Measurements from ENCODE around the gene GOLT1A. TPM values are rescaled to one million over a fixed set of nuclear protein-coding genes. Genes with fewer than 3 reads are reported as not detected.
"Not testable (repeated sequence)": the region's sequence is repeated elsewhere in the genome, so short reads cannot be mapped to it uniquely, and the experiment has no call there.

The GOLT1A gene
- total RNA-seq, 1 experiment from 2014 or later = not detected

DNA sequence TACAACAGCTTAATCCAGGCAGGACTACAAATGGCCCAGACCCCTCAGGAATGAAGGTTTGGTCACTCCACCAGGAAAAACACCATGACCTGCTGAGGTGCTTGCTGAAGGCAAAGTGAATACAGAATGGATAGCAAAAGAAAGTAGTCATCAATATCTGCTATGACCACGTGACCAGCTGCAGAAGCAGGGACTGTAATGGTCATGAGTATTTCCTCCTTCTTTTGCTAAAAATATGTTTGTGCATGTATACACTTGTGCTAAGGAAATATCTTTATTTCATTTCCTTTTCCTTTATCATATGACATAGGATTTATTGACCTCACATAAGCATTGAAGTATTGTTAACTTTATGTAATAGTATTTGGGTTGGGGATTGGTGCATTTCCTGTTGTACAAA, 26.4 kb upstream of the GOLT1A start:
- no peak overlapping the region for H3K9ac ChIP-seq (ENCODE audit: low read length)
- H3K36me3 ChIP-seq (ENCODE audit: insufficient read depth, low read length) = no peaks in the 10 kb centered on the region
- H3K9me3 ChIP-seq (ENCODE audit: low read length) = no peaks in the 10 kb centered on the region
- no peak for DNase-seq
- H3K4me1 ChIP-seq (ENCODE audit: low read length) = no peaks in the 10 kb centered on the region
- no peaks in the 10 kb centered on the region for H3K9me2 ChIP-seq (replicated peaks; ENCODE audit: insufficient read depth, low read length)
- no peak overlapping the region for H3K4me2 ChIP-seq (ENCODE audit: low read depth, low read length, poor library complexity, severe bottlenecking)
- no peaks in the 10 kb centered on the region for H3K79me2 ChIP-seq (ENCODE audit: low read length)
- H3K4me3 ChIP-seq (ENCODE audit: low read length) = no peak overlapping the region
- no peak overlapping the region for H2AFZ ChIP-seq (ENCODE audit: low read length)
- H3K27me3 ChIP-seq (ENCODE audit: low read length) = no peaks in the 10 kb centered on the region
- H3K27ac ChIP-seq (ENCODE audit: low read length) = no peak overlapping the region
- H4K20me1 ChIP-seq (ENCODE audit: insufficient read depth, low read depth, low read length) = no peaks in the 10 kb centered on the region

DNA sequence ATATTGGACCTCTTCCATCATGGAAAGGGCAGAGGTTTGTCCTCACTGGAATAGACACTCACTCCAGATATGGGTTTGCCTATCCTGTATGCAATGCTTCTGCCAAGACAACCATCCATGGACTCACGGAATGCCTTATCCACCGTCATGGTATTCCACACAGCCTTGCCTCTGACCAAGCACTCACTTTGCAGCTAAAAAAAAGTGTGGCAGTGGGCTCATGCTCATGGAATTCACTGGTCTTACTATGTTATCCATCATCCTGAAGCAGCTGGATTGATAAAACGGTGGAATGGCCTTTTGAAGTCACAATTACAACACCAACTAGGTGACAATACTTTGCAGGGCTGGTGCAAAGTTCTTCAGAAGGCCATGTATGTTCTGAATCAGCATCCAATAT, 25.6 kb upstream of the GOLT1A start:
- H3K4me2 ChIP-seq (ENCODE audit: low read depth, low read length, poor library complexity, severe bottlenecking); H3K9me3 ChIP-seq (ENCODE audit: low read length); H3K9ac ChIP-seq (ENCODE audit: low read length); H3K36me3 ChIP-seq (ENCODE audit: insufficient read depth, low read length); H3K9me2 ChIP-seq (replicated peaks; ENCODE audit: insufficient read depth, low read length); H3K79me2 ChIP-seq (ENCODE audit: low read length); H4K20me1 ChIP-seq (ENCODE audit: insufficient read depth, low read depth, low read length); H2AFZ ChIP-seq (ENCODE audit: low read length); H3K27ac ChIP-seq (ENCODE audit: low read length); DNase-seq; H3K4me3 ChIP-seq (ENCODE audit: low read length); H3K27me3 ChIP-seq (ENCODE audit: low read length); H3K4me1 ChIP-seq (ENCODE audit: low read length): not testable (repeated sequence)

DNA sequence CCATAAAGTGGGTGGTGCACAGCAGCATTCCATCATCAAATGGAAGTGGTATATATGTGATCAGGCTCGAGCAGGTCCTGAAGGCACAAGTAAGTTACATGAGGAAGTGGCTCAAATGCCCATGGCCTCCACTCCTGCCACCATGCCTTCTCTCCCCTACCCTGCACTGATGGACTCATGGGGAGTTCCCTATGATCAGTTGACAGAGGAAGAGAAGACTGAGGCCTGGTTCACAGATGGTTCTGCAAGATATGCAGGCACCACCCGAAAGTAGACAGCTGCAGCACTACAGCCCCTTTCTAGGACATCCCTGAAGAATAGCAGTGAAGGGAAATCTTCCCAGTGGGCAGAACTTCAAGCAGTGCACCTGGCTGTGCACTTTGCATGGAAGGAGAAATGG, 24.7 kb upstream of the GOLT1A start:
- not testable (repeated sequence) for H4K20me1 ChIP-seq (ENCODE audit: insufficient read depth, low read depth, low read length); H3K4me2 ChIP-seq (ENCODE audit: low read depth, low read length, poor library complexity, severe bottlenecking); DNase-seq; H3K9me2 ChIP-seq (replicated peaks; ENCODE audit: insufficient read depth, low read length); H3K9ac ChIP-seq (ENCODE audit: low read length); H3K4me3 ChIP-seq (ENCODE audit: low read length); H2AFZ ChIP-seq (ENCODE audit: low read length); H3K9me3 ChIP-seq (ENCODE audit: low read length); H3K27ac ChIP-seq (ENCODE audit: low read length); H3K36me3 ChIP-seq (ENCODE audit: insufficient read depth, low read length); H3K79me2 ChIP-seq (ENCODE audit: low read length); H3K27me3 ChIP-seq (ENCODE audit: low read length); H3K4me1 ChIP-seq (ENCODE audit: low read length)

DNA sequence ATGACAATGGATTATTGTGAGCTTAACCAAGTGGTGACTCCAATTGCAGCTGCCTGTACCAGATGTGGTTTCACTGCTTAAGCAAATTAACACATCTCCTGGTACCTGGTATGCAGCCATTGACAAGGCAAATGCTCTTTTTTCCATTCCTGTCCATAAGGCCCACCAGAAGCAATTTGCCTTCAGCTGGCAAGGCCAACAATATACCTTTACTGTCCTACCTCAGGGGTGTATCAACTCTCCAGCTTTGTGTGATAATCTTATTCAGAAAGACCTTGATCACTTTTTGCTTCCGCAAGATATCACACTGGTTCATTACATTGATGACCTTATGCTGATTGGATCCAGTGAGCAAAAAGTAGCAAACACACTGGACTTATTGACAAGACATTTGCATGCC, 23.7 kb upstream of the GOLT1A start:
- not testable (repeated sequence) for H3K4me1 ChIP-seq (ENCODE audit: low read length); H2AFZ ChIP-seq (ENCODE audit: low read length); H3K4me2 ChIP-seq (ENCODE audit: low read depth, low read length, poor library complexity, severe bottlenecking); H3K4me3 ChIP-seq (ENCODE audit: low read length); H3K36me3 ChIP-seq (ENCODE audit: insufficient read depth, low read length); H3K9ac ChIP-seq (ENCODE audit: low read length); H3K27me3 ChIP-seq (ENCODE audit: low read length); H3K79me2 ChIP-seq (ENCODE audit: low read length); H4K20me1 ChIP-seq (ENCODE audit: insufficient read depth, low read depth, low read length); H3K9me2 ChIP-seq (replicated peaks; ENCODE audit: insufficient read depth, low read length); H3K27ac ChIP-seq (ENCODE audit: low read length); DNase-seq; H3K9me3 ChIP-seq (ENCODE audit: low read length)

DNA sequence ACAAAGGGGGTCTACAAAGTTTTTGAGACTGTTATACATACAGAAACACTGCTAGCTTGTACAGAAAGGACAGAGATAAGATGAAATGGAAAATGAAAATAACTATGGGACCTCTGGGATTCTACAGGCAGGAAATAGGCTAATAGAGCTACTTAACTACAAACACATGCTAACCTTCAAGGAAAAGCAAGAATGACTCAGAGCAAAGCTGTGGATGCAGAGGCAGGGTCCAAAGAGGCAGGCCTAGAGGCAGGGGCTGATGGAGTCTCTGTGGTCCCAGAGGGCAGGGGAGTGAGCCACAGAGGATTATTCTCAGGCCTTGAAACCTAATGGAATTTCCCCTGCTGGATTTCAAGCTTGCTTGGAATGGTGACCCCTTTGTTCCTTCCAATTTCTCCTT, 18.7 kb upstream of the GOLT1A start:
- Histone ChIP-seq H3K79me2 (ENCODE audit: low read length) (no peaks in the 10 kb centered on the region), H3K9me2 (replicated peaks; ENCODE audit: insufficient read depth, low read length) (no peaks in the 10 kb centered on the region), H3K9me3 (ENCODE audit: low read length) (no peaks in the 10 kb centered on the region), H3K4me3 (ENCODE audit: low read length) (no peak overlapping the region), H3K4me1 (ENCODE audit: low read length) (no peaks in the 10 kb centered on the region), H3K27ac (ENCODE audit: low read length) (no peak overlapping the region), H4K20me1 (ENCODE audit: insufficient read depth, low read depth, low read length) (no peaks in the 10 kb centered on the region), H3K27me3 (ENCODE audit: low read length) (no peaks in the 10 kb centered on the region), H3K36me3 (ENCODE audit: insufficient read depth, low read length) (no peaks in the 10 kb centered on the region), H2AFZ (ENCODE audit: low read length) (no peak overlapping the region), H3K4me2 (ENCODE audit: low read depth, low read length, poor library complexity, severe bottlenecking) (no peak overlapping the region), H3K9ac (ENCODE audit: low read length) (no peak overlapping the region)
- DNase-seq = no peak

DNA sequence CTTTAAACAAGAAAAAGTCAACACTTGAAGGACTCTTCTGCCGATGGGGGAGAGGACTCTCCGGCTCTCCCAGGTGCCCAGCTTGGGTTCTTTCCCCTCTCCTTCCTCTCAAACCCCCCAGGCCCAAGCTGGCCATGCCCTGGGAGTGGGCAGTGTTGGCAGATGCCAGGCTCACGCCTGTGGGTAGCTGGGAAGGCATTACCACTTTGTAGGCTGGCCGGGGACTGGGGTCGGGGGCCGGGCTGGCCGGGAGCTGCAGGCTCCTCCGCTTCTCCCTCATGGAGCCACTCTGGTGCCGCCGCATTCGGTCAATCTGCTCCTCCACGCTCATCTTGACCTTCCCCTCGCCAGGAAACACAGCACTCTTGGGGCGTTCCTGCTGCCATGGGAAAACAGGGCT, 16.4 kb upstream of the GOLT1A start:
- Histone ChIP-seq H4K20me1 (ENCODE audit: insufficient read depth, low read depth, low read length) (no peaks in the 10 kb centered on the region), H3K27ac (ENCODE audit: low read length) (no peak overlapping the region), H3K9ac (ENCODE audit: low read length) (no peak overlapping the region), H3K27me3 (ENCODE audit: low read length) (no peaks in the 10 kb centered on the region), H3K4me1 (ENCODE audit: low read length) (no peaks in the 10 kb centered on the region), H3K4me2 (ENCODE audit: low read depth, low read length, poor library complexity, severe bottlenecking) (no peak overlapping the region), H3K79me2 (ENCODE audit: low read length) (no peaks in the 10 kb centered on the region), H2AFZ (ENCODE audit: low read length) (no peak overlapping the region), H3K4me3 (ENCODE audit: low read length) (no peak overlapping the region), H3K9me2 (replicated peaks; ENCODE audit: insufficient read depth, low read length) (no peaks in the 10 kb centered on the region), H3K36me3 (ENCODE audit: insufficient read depth, low read length) (no peaks in the 10 kb centered on the region), H3K9me3 (ENCODE audit: low read length) (no peaks in the 10 kb centered on the region)
- no peak for DNase-seq

DNA sequence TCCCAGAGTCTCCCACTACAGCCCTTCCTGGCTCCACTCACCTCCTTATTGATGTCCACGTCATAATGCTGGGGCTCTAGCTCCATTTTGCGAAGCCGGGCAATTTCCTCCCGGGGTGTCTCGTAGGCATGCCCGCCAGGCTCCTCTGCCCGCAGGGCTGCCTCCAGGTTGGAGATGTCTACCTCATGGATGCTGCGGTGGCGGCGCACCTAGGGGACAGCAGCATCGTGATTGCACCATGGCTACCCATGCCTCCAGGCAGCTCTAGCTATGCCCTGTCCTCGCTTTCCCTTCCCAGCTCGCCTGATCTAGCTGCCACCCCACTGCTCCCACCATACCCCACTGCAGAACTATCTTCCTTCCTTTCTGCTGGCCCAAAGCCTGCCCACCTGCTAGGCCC, 15.1 kb upstream of the GOLT1A start:
- Histone ChIP-seq H4K20me1 (ENCODE audit: insufficient read depth, low read depth, low read length) (no peaks in the 10 kb centered on the region), H3K4me1 (ENCODE audit: low read length) (no peaks in the 10 kb centered on the region), H3K27me3 (ENCODE audit: low read length) (no peaks in the 10 kb centered on the region), H2AFZ (ENCODE audit: low read length) (no peak overlapping the region), H3K79me2 (ENCODE audit: low read length) (no peaks in the 10 kb centered on the region), H3K36me3 (ENCODE audit: insufficient read depth, low read length) (no peaks in the 10 kb centered on the region), H3K4me2 (ENCODE audit: low read depth, low read length, poor library complexity, severe bottlenecking) (no peak overlapping the region), H3K4me3 (ENCODE audit: low read length) (no peak overlapping the region), H3K9me3 (ENCODE audit: low read length) (no peaks in the 10 kb centered on the region), H3K9me2 (replicated peaks; ENCODE audit: insufficient read depth, low read length) (no peaks in the 10 kb centered on the region), H3K27ac (ENCODE audit: low read length) (no peak overlapping the region), H3K9ac (ENCODE audit: low read length) (no peak overlapping the region)
- DNase-seq = no peak

DNA sequence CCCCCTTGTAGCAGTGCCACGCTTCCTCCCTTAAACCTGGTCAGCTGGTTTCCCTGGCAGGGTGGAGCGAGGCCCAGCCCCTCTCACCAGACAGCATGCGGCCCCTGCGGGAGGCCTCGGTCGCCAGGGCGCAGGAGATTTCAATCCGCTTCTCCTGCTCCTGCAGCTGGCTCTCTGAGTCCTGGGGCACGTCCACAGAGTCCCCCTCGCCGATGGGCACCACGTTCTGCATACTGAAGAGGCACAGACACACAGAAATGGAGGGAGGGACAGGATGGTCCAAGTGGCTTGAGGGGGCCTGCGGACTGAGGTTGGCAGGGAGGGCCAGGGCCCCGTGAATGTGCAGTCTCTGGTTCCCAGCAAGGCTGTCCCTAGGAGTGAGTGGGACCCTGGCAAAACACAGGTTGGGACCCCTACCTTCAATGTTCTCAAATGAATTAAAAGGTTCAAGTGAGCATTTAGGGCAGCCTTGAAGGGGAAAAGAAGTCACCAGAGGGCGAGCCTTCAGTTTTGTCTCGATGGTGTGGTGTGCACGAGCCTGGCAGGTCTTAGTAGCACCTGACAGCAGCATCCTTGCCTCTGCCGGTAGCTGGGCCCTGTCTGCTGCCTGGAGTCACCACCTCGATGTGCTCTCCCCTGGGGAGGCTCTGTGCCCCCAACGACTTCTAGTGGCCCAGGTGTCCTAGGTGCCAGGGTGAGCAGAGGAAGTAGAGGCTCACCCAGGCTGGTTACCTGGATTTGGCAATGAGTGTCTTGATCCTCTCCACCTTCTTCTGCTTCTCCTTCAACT, 14.4 kb upstream of the GOLT1A start:
- Histone ChIP-seq H3K9ac (ENCODE audit: low read length) (no peak overlapping the region), H3K27me3 (ENCODE audit: low read length) (no peaks in the 10 kb centered on the region), H2AFZ (ENCODE audit: low read length) (no peak overlapping the region), H3K27ac (ENCODE audit: low read length) (no peak overlapping the region), H3K79me2 (ENCODE audit: low read length) (no peaks in the 10 kb centered on the region), H3K4me3 (ENCODE audit: low read length) (no peak overlapping the region), H3K9me3 (ENCODE audit: low read length) (no peaks in the 10 kb centered on the region), H3K4me1 (ENCODE audit: low read length) (no peaks in the 10 kb centered on the region), H3K4me2 (ENCODE audit: low read depth, low read length, poor library complexity, severe bottlenecking) (no peak overlapping the region), H4K20me1 (ENCODE audit: insufficient read depth, low read depth, low read length) (no peaks in the 10 kb centered on the region), H3K36me3 (ENCODE audit: insufficient read depth, low read length) (no peaks in the 10 kb centered on the region), H3K9me2 (replicated peaks; ENCODE audit: insufficient read depth, low read length) (no peaks in the 10 kb centered on the region)
- no peak for DNase-seq

DNA sequence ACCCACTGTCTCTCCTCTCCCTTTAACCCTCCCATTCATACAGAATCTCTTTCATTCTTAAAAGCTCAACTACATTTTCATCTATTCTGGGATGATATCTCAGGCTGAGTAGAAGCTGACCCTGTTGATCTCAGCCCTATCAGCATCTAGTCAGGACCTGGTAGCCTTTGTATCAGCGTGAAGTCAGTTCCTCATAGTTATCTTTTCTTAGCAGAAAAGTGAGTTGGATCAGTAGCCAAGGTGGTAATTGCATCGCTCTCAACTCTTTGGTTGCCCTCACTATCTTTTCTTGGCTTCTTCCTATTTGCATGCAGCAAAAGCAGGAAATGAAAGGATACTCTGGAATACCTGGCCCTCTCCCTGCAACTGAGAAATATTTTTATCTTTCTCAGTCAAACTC, 13.6 kb upstream of the GOLT1A start:
- H3K9me2 ChIP-seq (replicated peaks; ENCODE audit: insufficient read depth, low read length) = no peaks in the 10 kb centered on the region
- no peaks in the 10 kb centered on the region for H3K4me1 ChIP-seq (ENCODE audit: low read length)
- no peak overlapping the region for H2AFZ ChIP-seq (ENCODE audit: low read length)
- no peak for DNase-seq
- H3K4me2 ChIP-seq (ENCODE audit: low read depth, low read length, poor library complexity, severe bottlenecking) = no peak overlapping the region
- no peak overlapping the region for H3K9ac ChIP-seq (ENCODE audit: low read length)
- no peaks in the 10 kb centered on the region for H3K79me2 ChIP-seq (ENCODE audit: low read length)
- no peaks in the 10 kb centered on the region for H4K20me1 ChIP-seq (ENCODE audit: insufficient read depth, low read depth, low read length)
- H3K36me3 ChIP-seq (ENCODE audit: insufficient read depth, low read length) = no peaks in the 10 kb centered on the region
- no peak overlapping the region for H3K4me3 ChIP-seq (ENCODE audit: low read length)
- H3K9me3 ChIP-seq (ENCODE audit: low read length) = no peaks in the 10 kb centered on the region
- no peaks in the 10 kb centered on the region for H3K27me3 ChIP-seq (ENCODE audit: low read length)
- H3K27ac ChIP-seq (ENCODE audit: low read length) = no peak overlapping the region

All from Karpas-422 (cell line).